Measurements from ENCODE around the gene NGLY1. TPM values are rescaled to one million over a fixed set of nuclear protein-coding genes. Genes with fewer than 3 reads are reported as not detected.

NGLY1 gene
- total and polyA plus RNA-seq, 4 donors, result 14.1 to 37.9 (median 28.1) TPM

- H3K27me3 ChIP-seq (ENCODE audit: control insufficient read depth in 1 of 2, insufficient read depth in 2 of 2, low read length in 1 of 2), result no peaks in the 10 kb centered on the region
- DNase-seq, result no peak
- H3K36me3 ChIP-seq (ENCODE audit: control insufficient read depth in 1 of 2, insufficient read depth in 2 of 2, low read length in 1 of 2), result peaks cover 0 to 6% of the 10 kb centered on the region in 2 donors
- no peak overlapping the region for H3K4me3 ChIP-seq (ENCODE audit: low read length in 2 of 2)
- peaks cover 2 to 3% of the 10 kb centered on the region in 2 donors for H3K4me1 ChIP-seq (ENCODE audit: control insufficient read depth in 1 of 2, insufficient read depth in 2 of 2, low read length in 2 of 2)
- intact Hi-C loops (cut with DNase I), result no loop called here
- 92 to 93% methylated on average over 11 of the region's 11 CpGs for WGBS, 2 donors
- no peak overlapping the region for H3K27ac ChIP-seq (ENCODE audit: low read depth in 1 of 2, low read length in 2 of 2)
- H3K9me3 ChIP-seq (ENCODE audit: control insufficient read depth, low read length), result no peaks in the 10 kb centered on the region
- ATAC-seq (ENCODE audit: low FRiP score), result no peak
These were observed 2.0 kb downstream of the NGLY1 start for GRCh38 chr3:25781145-25781757.

- ATAC-seq (ENCODE audit: low FRiP score), result no peak
- no peak for DNase-seq
- whole genome bisulfite sequencing, 2 donors, result 92 to 96% methylated on average over 6 of the region's 6 CpGs
- H3K27me3 ChIP-seq (ENCODE audit: control insufficient read depth in 1 of 2, insufficient read depth in 2 of 2, low read length in 1 of 2), result no peaks in the 10 kb centered on the region
- peaks cover 0 to 6% of the 10 kb centered on the region in 2 donors for H3K36me3 ChIP-seq (ENCODE audit: control insufficient read depth in 1 of 2, insufficient read depth in 2 of 2, low read length in 1 of 2)
- H3K9me3 ChIP-seq (ENCODE audit: control insufficient read depth, low read length), result no peaks in the 10 kb centered on the region
- intact Hi-C loops (cut with DNase I), result no loop called here
- H3K27ac ChIP-seq (ENCODE audit: low read depth in 1 of 2, low read length in 2 of 2), result no peak overlapping the region
- no peak overlapping the region for H3K4me3 ChIP-seq (ENCODE audit: low read length in 2 of 2)
- peaks cover 2 to 3% of the 10 kb centered on the region in 2 donors for H3K4me1 ChIP-seq (ENCODE audit: control insufficient read depth in 1 of 2, insufficient read depth in 2 of 2, low read length in 2 of 2)
These were observed 2.6 kb downstream of the NGLY1 start for GRCh38 chr3:25780618-25781017.

DNA sequence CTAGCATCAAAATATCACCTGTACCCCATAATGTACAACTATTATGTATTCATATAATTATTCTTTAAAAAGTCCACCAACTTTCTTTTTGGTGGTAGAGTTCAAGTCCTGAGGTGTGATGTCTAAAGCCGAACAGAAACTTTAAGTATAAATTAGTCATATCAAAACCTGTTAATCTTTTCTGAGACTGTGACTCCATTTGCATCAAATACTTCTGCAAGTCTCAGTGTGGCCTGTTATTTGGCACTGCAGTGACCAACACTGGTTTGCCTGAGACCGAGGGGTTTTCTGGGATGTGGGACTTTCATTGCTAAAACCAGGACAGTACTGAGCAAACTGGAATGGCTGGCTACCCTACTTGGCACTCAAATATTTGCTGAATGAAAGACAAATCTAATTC lies 7.3 kb downstream of the NGLY1 start:
- Histone ChIP-seq H3K36me3 (ENCODE audit: control insufficient read depth in 1 of 2, insufficient read depth in 2 of 2, low read length in 1 of 2) (peaks cover 2 to 6% of the 10 kb centered on the region in 2 donors), H3K9me3 (ENCODE audit: control insufficient read depth, low read length) (no peaks in the 10 kb centered on the region), H3K4me3 (ENCODE audit: low read length in 2 of 2) (no peak overlapping the region), H3K27me3 (ENCODE audit: control insufficient read depth in 1 of 2, insufficient read depth in 2 of 2, low read length in 1 of 2) (no peaks in the 10 kb centered on the region), H3K4me1 (ENCODE audit: control insufficient read depth in 1 of 2, insufficient read depth in 2 of 2, low read length in 2 of 2) (no peaks in the 10 kb centered on the region), H3K27ac (ENCODE audit: low read depth in 1 of 2, low read length in 2 of 2) (no peak overlapping the region)
- ATAC-seq (ENCODE audit: low FRiP score) (no peak), DNase-seq (no peak)
- WGBS, 2 donors, result 96 to 98% methylated on average over 2 of the region's 2 CpGs
- intact Hi-C loops (cut with DNase I), result no loop called here

DNA sequence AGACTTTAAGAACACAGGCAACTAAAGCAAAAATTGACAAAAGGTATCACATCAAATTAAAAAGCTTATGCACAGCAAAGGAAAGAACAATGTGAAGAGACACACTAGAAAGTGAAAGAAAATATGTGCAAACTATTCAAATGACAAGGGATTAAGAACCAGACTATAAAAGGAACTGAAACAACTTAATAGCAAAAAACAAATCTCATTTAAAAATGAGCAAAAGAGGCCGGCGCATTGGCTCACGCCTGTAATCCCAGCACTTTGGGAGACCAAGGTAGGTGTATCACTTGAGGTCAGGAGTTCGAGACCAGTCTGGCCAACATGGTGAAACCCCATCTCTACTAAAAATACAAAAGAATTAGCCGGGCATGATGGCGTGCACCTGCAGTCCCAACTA lies 14.4 kb downstream of the NGLY1 start:
- H3K4me1 ChIP-seq (ENCODE audit: control insufficient read depth in 1 of 2, insufficient read depth in 2 of 2, low read length in 2 of 2), result no peaks in the 10 kb centered on the region
- no peaks in the 10 kb centered on the region for H3K36me3 ChIP-seq (ENCODE audit: control insufficient read depth in 1 of 2, insufficient read depth in 2 of 2, low read length in 1 of 2)
- WGBS, 2 donors, result 96 to 98% methylated on average over 6 of the region's 6 CpGs
- intact Hi-C loops (cut with DNase I), result no loop called here
- H3K4me3 ChIP-seq (ENCODE audit: low read length in 2 of 2), result no peak overlapping the region
- H3K27me3 ChIP-seq (ENCODE audit: control insufficient read depth in 1 of 2, insufficient read depth in 2 of 2, low read length in 1 of 2), result no peaks in the 10 kb centered on the region
- ATAC-seq (ENCODE audit: low FRiP score), result no peak
- DNase-seq, result no peak
- no peak overlapping the region for H3K27ac ChIP-seq (ENCODE audit: low read depth in 1 of 2, low read length in 2 of 2)
- no peaks in the 10 kb centered on the region for H3K9me3 ChIP-seq (ENCODE audit: control insufficient read depth, low read length)

GRCh38 chr3:25751725-25752124 lies 31.5 kb downstream of the NGLY1 start:
- WGBS, 2 donors, result 62 to 81% methylated on average over 1 of the region's 1 CpG
- H3K27ac ChIP-seq (ENCODE audit: low read depth in 1 of 2, low read length in 2 of 2), result no peak overlapping the region
- intact Hi-C loops (cut with DNase I), result loop anchor here (10.0 kb wide), 2 partner anchors 63 to 77 kb away; no protein-coding TSS in a partner anchor
- no peaks in the 10 kb centered on the region for H3K27me3 ChIP-seq (ENCODE audit: control insufficient read depth in 1 of 2, insufficient read depth in 2 of 2, low read length in 1 of 2)
- no peaks in the 10 kb centered on the region for H3K9me3 ChIP-seq (ENCODE audit: control insufficient read depth, low read length)
- peaks cover 0 to 7% of the 10 kb centered on the region in 2 donors for H3K36me3 ChIP-seq (ENCODE audit: control insufficient read depth in 1 of 2, insufficient read depth in 2 of 2, low read length in 1 of 2)
- ATAC-seq (ENCODE audit: low FRiP score), result no peak
- no peak for DNase-seq
- H3K4me3 ChIP-seq (ENCODE audit: low read length in 2 of 2), result no peak overlapping the region
- no peaks in the 10 kb centered on the region for H3K4me1 ChIP-seq (ENCODE audit: control insufficient read depth in 1 of 2, insufficient read depth in 2 of 2, low read length in 2 of 2)

DNA sequence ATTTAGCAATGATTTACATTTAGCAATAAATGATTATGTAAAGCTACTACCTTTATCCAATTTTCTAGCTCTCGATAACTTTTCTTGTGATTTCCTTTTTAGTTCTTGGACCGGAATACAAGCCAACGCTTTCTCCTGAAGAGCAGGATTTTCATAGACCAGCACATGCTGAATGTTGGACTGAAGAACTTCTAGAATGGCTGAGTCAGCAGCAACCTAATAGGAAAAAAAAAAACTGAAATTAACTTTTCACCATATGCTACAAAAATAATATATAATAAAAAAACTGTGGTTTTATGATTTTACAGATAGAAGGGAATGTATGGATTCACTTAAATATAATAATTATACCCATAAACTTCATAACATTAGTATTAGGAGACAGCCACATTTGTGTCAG lies 32.2 kb downstream of the NGLY1 start:
- H3K36me3 ChIP-seq (ENCODE audit: control insufficient read depth in 1 of 2, insufficient read depth in 2 of 2, low read length in 1 of 2), result peaks cover 0 to 7% of the 10 kb centered on the region in 2 donors
- WGBS, 2 donors, result 96 to 98% methylated on average over 3 of the region's 3 CpGs
- H3K9me3 ChIP-seq (ENCODE audit: control insufficient read depth, low read length), result no peaks in the 10 kb centered on the region
- no peak overlapping the region for H3K27ac ChIP-seq (ENCODE audit: low read depth in 1 of 2, low read length in 2 of 2)
- no peak for DNase-seq
- no peak overlapping the region for H3K4me3 ChIP-seq (ENCODE audit: low read length in 2 of 2)
- H3K4me1 ChIP-seq (ENCODE audit: control insufficient read depth in 1 of 2, insufficient read depth in 2 of 2, low read length in 2 of 2), result no peaks in the 10 kb centered on the region
- H3K27me3 ChIP-seq (ENCODE audit: control insufficient read depth in 1 of 2, insufficient read depth in 2 of 2, low read length in 1 of 2), result no peaks in the 10 kb centered on the region
- intact Hi-C loops (cut with DNase I), result loop anchor here (10.0 kb wide), 2 partner anchors 64 to 76 kb away; no protein-coding TSS in a partner anchor
- ATAC-seq (ENCODE audit: low FRiP score), result no peak

DNA sequence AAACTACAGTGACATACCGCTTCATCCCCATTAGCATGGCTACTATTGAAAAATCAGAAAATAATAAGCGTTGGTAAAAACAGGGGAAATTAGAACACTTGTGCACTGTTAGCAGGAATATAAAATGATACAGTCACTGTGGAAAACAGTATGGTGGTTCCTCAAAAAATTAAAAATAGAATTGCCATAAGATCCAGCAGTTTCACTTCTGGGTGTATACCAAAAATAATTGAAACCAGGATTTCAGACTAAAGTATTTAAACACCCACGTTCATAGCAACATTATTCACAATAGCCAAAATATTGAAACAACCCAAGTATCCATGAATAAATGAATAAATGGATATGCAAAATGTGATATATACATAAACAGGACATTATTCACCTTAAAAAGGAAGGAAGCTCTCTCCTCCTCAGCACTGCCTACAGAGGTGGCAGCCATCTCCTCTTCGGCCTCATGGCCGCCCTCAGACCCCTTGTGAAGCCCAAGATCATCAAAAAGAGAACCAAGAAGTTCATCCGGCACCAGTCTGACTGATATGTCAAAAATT lies 34.1 kb downstream of the NGLY1 start:
- ATAC-seq (ENCODE audit: low FRiP score), result no peak
- no peaks in the 10 kb centered on the region for H3K4me1 ChIP-seq (ENCODE audit: control insufficient read depth in 1 of 2, insufficient read depth in 2 of 2, low read length in 2 of 2)
- WGBS, 2 donors, result 72 to 76% methylated on average over 6 of the region's 6 CpGs
- H3K36me3 ChIP-seq (ENCODE audit: control insufficient read depth in 1 of 2, insufficient read depth in 2 of 2, low read length in 1 of 2), result peaks cover 0 to 7% of the 10 kb centered on the region in 2 donors
- no peak overlapping the region for H3K27ac ChIP-seq (ENCODE audit: low read depth in 1 of 2, low read length in 2 of 2)
- intact Hi-C loops (cut with DNase I), result no loop called here
- no peaks in the 10 kb centered on the region for H3K27me3 ChIP-seq (ENCODE audit: control insufficient read depth in 1 of 2, insufficient read depth in 2 of 2, low read length in 1 of 2)
- H3K9me3 ChIP-seq (ENCODE audit: control insufficient read depth, low read length), result no peaks in the 10 kb centered on the region
- H3K4me3 ChIP-seq (ENCODE audit: low read length in 2 of 2), result no peak overlapping the region
- no peak for DNase-seq

- Histone ChIP-seq H3K27me3 (ENCODE audit: control insufficient read depth in 1 of 2, insufficient read depth in 2 of 2, low read length in 1 of 2) (no peaks in the 10 kb centered on the region), H3K4me1 (ENCODE audit: control insufficient read depth in 1 of 2, insufficient read depth in 2 of 2, low read length in 2 of 2) (no peaks in the 10 kb centered on the region), H3K36me3 (ENCODE audit: control insufficient read depth in 1 of 2, insufficient read depth in 2 of 2, low read length in 1 of 2) (peaks cover 0 to 7% of the 10 kb centered on the region in 2 donors), H3K9me3 (ENCODE audit: control insufficient read depth, low read length) (no peaks in the 10 kb centered on the region), H3K27ac (ENCODE audit: low read depth in 1 of 2, low read length in 2 of 2) (no peak overlapping the region), H3K4me3 (ENCODE audit: low read length in 2 of 2) (no peak overlapping the region)
- intact Hi-C loops (cut with DNase I), result no loop called here
- ATAC-seq (ENCODE audit: low FRiP score) (no peak), DNase-seq (no peak)
- 88 to 89% methylated on average over 3 of the region's 3 CpGs for WGBS, 2 donors
These were observed 35.1 kb downstream of the NGLY1 start for GRCh38 chr3:25748189-25748588.

- Histone ChIP-seq H3K4me1 (ENCODE audit: control insufficient read depth in 1 of 2, insufficient read depth in 2 of 2, low read length in 2 of 2) (no peaks in the 10 kb centered on the region), H3K36me3 (ENCODE audit: control insufficient read depth in 1 of 2, insufficient read depth in 2 of 2, low read length in 1 of 2) (peaks cover 0 to 7% of the 10 kb centered on the region in 2 donors), H3K27me3 (ENCODE audit: control insufficient read depth in 1 of 2, insufficient read depth in 2 of 2, low read length in 1 of 2) (no peaks in the 10 kb centered on the region), H3K9me3 (ENCODE audit: control insufficient read depth, low read length) (no peaks in the 10 kb centered on the region), H3K4me3 (ENCODE audit: low read length in 2 of 2) (no peak overlapping the region), H3K27ac (ENCODE audit: low read depth in 1 of 2, low read length in 2 of 2) (no peak overlapping the region)
- intact Hi-C loops (cut with DNase I), result no loop called here
- ATAC-seq (ENCODE audit: low FRiP score) (no peak), DNase-seq (no peak)
These were observed 36.2 kb downstream of the NGLY1 start for GRCh38 chr3:25747033-25747432.
